Mesenteric fat pad (tissue), 1 donor: ENCODE data around the gene UQCR11. TPM values are rescaled to one million over a fixed set of nuclear protein-coding genes. Genes with fewer than 3 reads are reported as not detected.
A peak's percentile ranks its signal among the peaks of the same experiment; 100 is the strongest.

Experiments used
- DNase-seq: peaks from one replicate; pipeline ENCODE4 v3.0.0-alpha.2; 2020; ENCODE audit warnings: low spot score
- total RNA-seq: library from RNA; stranded (reverse); fragmentation: NEBNext Ultra II Directional; extraction: Animal tissue kit (Norgen Biotek cat#: 25700); gene quantifications from one replicate; pipeline ENCODE4 v1.2.1, GENCODE V29; 2021
- donor health status: DM: yes; HTN: yes; CAD: no.

Gene UQCR11
- total RNA-seq, 1 donor from 2014 or later = 239 TPM

DNA sequence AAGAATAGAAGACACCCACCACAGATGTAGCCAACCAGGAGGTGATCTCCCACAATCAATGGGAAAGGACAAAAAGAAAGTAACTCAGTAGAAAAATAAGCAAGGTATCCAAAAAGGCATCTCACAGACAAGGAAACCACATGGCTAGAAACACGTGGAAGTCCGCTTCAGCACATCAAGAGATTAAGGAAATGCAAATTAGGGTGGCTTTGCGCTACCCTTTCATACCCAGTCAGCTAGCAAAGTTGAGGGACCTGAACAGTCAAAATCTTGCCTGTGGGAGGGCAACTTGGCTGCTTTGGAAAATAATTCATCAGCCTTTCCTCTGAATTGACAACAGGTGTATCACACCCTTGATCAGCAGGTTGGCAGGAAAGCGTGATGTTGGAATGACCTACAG lies 11.6 kb upstream of the UQCR11 start:
- no peak for DNase-seq

DNA sequence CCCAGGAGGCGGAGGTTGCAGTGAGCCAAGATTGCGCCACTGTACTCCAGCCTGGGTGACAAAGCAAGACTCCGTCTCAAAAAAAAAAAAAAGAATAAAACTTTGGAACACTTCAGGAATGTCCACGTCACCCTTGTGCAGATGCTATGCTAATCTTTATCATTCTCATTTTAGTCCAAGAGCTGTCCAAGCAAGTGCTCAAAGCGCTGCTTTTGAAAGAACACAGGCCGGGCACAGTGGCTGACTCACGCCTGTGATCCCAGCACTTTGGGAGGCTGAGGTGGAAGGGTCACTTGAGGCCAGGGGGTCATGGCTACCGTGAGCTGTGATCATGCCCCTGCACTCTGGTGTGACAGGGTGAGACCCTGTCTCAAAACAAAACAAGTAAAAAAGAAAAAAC lies 11.1 kb upstream of the UQCR11 start:
- DNase-seq = no peak

DNA sequence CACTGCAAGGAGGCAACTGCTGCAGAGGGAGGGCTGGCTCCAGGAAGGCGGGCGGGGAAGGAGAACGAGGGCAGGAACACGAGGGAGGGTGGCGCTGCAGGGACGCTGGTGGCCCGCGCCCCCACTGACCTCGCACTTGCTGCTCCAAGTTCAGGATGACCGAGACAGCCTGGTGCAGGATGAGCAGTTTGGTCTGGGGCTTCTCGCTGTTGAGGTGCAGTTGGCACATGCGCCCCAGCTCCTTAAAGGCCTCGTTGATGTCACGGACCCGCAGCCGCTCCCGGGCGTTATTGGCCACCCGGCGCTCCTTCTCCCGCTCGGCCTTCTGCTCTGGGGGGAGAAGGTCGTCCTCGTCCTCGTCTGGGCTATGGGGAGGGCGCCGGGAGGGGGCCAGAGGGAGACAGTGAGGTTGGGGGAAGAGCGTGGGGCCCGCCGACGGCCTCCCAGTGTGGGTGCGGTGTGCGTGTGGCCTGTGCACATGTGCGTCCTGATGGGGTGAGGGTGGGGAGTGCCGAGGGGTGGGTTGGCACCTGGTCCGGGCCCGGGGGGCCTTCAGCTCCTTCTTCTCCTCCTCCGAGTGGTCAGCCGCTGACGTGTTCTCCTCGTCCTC lies 10.0 kb upstream of the UQCR11 start:
- no peak for DNase-seq

GRCh38 chr19:1613808-1614570 lies 8.7 kb upstream of the UQCR11 start:
- DNase-seq = no peak

DNA sequence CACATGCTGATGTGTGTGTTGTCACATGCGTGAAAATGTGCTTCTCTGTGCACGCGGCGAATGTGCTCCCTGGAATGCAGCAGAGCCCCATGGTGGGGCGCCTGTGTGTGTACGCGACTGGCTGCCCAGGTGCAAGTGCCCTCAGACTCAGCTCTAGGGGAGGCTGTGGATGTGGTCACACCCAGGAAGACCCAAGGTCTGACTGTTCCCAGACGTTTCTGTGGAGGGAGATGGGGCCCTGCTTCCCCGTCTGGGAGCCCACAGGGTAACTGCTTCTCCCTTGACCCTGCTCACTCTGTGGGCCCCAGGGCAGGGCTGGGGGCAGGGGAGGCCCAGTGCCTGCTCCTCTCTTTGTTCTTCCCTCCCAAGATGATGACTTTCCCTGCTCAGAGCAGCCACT lies 7.9 kb upstream of the UQCR11 start:
- no peak for DNase-seq

GRCh38 chr19:1612114-1613086 lies 7.1 kb upstream of the UQCR11 start:
- DNase-seq = no peak

GRCh38 chr19:1611353-1611752 lies 6.1 kb upstream of the UQCR11 start:
- no peak for DNase-seq

DNA sequence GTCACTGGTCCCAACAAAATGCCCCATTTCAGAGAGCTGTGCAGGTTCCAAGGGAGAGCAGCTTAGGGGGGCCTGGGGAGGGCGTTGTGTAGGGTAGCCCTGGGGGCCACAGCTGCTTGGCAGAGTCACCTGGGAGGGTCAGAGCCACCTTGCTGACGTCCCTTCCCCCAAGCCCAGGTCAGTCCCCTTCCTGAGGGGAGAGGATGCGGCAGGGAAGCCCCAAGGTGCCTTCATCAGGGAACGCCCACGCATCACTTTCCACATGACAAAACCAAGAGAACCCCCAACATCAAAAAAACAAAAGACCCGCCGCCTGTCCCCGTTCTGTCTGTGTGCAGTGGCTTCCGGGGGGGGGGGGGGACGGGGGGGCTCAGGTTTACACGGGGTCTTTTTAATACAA lies 5.3 kb upstream of the UQCR11 start:
- no peak for DNase-seq

DNA sequence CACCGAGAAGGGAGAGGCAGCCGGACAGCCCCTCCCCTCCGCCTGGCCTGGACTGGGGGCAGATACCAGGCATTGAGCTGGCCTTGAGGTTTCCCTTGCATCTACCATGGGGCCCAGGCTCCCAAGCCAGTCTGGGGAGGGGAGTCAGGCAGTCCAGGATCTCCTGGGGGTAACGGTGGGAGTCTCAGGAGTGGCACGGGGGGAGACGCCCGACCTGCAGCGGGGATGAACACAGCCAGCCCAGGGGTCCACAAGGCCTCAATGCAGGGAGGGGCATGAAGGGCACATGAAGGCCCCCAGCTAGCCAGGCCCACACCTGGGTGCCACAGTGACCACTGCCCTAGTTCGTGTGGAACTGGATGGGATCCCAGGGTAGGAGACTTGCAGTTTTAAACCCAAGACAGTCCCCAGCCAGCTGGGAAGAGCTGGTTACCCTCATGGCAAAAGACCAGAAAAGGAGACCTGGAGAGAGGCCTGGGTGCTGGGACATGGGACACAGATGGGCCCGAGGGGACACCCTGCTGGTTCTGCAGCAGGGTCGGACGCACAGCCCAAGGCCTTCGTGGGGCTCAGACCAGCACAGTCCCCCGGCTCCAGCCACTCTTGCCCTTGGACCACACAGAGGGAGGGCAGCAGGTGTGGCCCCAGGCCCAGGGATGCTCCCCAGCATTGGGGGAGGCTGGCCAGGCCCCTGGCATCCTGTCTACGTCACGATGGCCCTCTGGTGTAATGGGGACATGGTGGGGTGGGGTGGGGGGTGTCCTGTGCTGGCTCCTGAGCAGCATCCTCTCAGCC lies 4.6 kb upstream of the UQCR11 start:
- DNase-seq = no peak

DNA sequence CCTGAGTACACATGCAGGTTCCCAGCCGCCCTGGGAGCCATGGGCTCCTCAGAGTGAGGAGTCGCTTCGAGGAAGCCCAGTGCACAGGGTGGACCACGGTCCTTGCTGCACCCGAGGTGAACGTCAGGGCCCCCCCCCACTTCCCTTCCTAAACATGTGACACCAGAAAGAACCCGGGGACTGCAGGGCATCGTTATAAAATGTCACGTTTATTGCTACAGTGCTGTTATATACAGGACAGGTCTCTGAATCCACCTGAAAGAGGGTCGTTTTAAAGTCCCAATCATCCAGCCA lies 3.8 kb upstream of the UQCR11 start:
- DNase-seq = no peak

DNA sequence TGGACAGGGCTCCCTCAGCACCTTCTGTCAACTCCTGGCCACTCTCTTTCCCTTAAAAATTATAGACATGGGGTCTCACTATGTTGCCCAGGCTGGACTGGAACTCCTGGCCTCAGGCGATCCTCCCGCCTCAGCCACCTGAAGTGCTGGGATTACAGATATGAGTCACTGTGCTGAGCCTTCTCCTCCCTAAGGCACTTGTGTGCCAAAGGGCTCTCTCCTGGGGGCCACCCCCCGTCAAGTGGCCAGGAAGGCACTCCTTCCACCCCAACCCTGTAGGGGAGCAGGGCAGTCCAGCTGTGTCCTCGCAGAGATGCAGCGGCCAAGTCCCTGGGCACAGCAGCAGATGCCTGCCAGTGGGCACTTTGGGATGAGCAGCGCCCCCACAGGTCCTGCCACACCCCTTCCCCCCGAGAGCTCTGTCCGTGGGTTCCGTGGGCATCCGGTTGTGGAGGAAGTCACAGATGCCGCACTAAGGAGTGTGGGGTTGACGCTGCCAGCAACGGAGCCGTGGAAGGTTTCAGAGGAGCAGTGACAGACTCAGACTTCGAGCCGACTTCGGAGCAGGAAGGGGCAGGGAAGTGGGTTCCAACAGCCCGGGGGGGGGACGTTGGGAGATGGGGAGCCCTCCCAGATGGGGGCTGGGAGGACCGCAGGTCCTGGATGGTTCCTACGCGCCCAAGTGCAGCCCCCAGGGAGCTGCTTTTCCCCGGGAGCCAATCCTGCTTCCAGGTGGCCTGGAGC lies 3.3 kb upstream of the UQCR11 start:
- no peak for DNase-seq

DNA sequence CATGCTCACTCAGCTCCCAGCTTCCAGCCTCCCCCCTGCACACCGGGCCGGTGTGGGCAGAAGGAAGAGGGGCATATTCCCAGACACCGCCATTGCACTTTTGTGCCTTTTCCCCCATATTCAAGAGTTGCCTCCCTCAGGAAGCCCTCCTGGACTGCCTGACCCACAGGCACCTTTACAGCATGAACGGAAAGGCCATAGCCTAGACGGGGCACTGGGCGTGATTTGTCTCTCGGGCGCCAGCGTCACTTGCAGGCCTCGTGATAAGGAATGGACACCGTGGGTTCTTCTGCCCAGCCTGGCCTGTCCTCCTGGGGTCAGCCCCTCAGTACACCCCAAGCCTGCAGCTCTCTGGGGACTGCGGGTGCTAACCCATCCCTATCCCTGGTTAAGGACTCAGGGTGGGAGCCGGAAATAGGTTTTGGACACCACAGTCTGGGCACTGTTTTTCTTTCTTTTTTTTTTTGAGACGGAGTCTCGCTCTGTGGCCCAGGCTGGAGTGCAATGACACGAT lies 933 bp upstream of the UQCR11 start:
- DNase-seq = no peak

GRCh38 chr19:1602091-1602707 lies 3.1 kb downstream of the UQCR11 start:
- DNase-seq = no peak

DNA sequence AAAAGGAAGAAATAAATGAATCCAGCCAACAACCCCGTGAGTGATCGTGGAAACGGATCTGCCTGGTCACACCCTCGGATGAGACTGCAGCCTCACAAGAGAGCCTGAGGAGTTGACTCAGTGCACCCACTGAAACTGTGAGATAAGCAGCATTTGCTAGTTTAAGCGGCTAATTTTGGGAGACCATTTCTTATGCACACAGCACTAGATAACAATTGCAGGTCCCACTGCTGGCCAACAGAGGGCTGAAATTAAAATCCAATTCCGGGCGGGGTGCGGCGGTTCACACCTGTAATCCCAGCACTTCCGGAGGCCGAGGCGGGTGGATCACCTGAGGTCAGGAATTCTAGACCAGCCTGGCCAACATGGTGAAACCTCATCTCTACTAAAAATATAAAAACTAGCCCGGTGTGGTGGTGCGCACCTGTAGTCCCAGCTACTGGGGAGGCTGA lies 3.6 kb downstream of the UQCR11 start:
- DNase-seq = no peak

DNA sequence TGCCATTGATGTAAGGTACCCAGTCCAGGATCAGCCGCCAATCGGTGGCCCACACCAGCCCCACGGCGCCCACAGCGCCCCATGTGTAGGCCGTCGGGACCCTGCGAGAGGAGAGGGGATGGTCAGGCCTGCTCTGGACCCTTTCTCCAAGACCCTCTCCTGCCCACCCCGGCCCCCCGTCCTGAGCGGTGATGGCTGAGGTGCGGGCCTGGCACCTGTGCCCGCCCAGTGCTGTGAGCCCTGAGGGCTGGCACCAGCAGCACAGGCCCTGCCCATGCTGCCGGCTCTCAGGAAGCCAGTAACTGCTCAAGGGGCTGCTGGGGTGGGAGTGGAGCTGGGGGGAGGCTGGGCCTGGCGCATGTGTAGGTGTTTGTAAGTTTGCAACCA lies 5.8 kb downstream of the UQCR11 start:
- DNase-seq = no peak

GRCh38 chr19:1598777-1599459 lies 6.3 kb downstream of the UQCR11 start:
- DNase-seq = no peak

DNA sequence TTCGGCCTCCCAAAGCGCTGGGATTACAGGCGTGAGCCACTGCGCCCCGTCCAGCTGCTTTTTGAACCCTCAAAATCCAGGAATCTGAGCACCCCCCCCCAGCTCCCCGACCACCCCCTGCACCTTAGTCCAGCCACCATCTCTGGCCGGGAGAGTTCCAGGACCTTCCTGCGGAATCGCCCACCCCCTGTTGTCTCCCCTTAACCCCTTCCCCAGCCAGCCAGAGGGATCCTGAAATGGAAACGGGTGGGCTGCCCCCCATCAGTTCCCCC lies 11.8 kb downstream of the UQCR11 start:
- DNase-seq = no peak

GRCh38 chr19:1592755-1593500 lies 12.3 kb downstream of the UQCR11 start, which contains the start of gene MBD3:
MBD3 (minus strand) TSS chr19:1592865; CDS start chr19:1592631, 234 bp downstream.
- DNase-seq = peak; percentile 97
